ENCODE measurements around the gene ITGB1BP1. TPM values are rescaled to one million over a fixed set of nuclear protein-coding genes. Genes with fewer than 3 reads are reported as not detected.

ITGB1BP1 gene
- total RNA-seq, 1 donor from 2014 or later = 53.8 TPM

GRCh38 chr2:9422321-9423099 is 818 bp downstream of the ITGB1BP1 start:
- H3K4me1 ChIP-seq = peaks cover 59% of the 10 kb centered on the region
- H3K9me3 ChIP-seq = no peaks in the 10 kb centered on the region
- intact Hi-C loops (cut with DNase I) = no loop called here
- TF ChIP-seq CTCF (IDR thresholded peaks at IDR 0.05) = no peak
- peak in 1 of 2 donors; percentile 29 for TF ChIP-seq POLR2AphosphoS5 (IDR thresholded peaks at IDR 0.05; ENCODE audit: insufficient read depth in 1 of 2, low read depth in 1 of 2)
- no peak for DNase-seq (ENCODE audit: extremely low spot score in 2 of 2)
- no peaks in the 10 kb centered on the region for H3K27me3 ChIP-seq
- peak overlapping the region; percentile 94 for H3K27ac ChIP-seq
- peak overlapping the region; percentile 67 to 72 for H3K4me3 ChIP-seq
- H3K36me3 ChIP-seq = peaks cover 0 to 10% of the 10 kb centered on the region in 2 donors

GRCh38 chr2:9420495-9420894 is 2.8 kb downstream of the ITGB1BP1 start:
- H3K4me1 ChIP-seq = peaks cover 77% of the 10 kb centered on the region
- no peaks in the 10 kb centered on the region for H3K27me3 ChIP-seq
- intact Hi-C loops (cut with DNase I) = no loop called here
- peaks cover 0 to 16% of the 10 kb centered on the region in 2 donors for H3K36me3 ChIP-seq
- TF ChIP-seq CTCF (IDR thresholded peaks at IDR 0.05) = no peak
- TF ChIP-seq POLR2A (IDR thresholded peaks at IDR 0.05) = no peak
- no peak for TF ChIP-seq POLR2AphosphoS5 (IDR thresholded peaks at IDR 0.05; ENCODE audit: insufficient read depth in 1 of 2, low read depth in 1 of 2)
- H3K4me3 ChIP-seq = peak overlapping the region in 1 of 2 donors; percentile 14
- no peaks in the 10 kb centered on the region for H3K9me3 ChIP-seq
- no peak for DNase-seq (ENCODE audit: extremely low spot score in 2 of 2)
- H3K27ac ChIP-seq = peak overlapping the region; percentile 25

DNA sequence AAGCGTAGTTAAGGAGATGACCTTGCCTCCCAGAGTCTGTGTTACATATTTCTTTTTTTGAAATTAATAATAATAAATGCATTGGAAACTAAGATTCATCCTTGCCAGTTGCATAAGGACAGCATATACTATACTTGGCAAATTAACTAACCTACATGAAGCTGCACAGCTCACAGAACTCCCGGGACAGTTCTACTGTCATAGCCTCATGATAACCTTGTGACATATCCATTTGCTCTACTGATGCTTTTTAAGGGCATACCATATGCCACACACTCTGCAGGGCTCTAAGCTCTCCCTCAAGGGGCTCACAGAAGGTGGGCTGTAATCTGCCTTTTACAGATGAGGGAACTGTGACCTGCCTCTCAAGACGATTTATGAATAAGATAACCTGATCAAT is 3.8 kb downstream of the ITGB1BP1 start:
- H3K4me3 ChIP-seq = no peak overlapping the region
- H3K27ac ChIP-seq = no peak overlapping the region
- peaks cover 0 to 16% of the 10 kb centered on the region in 2 donors for H3K36me3 ChIP-seq
- TF ChIP-seq POLR2A (IDR thresholded peaks at IDR 0.05) (no peak), POLR2AphosphoS5 (IDR thresholded peaks at IDR 0.05; ENCODE audit: insufficient read depth in 1 of 2, low read depth in 1 of 2) (no peak), CTCF (IDR thresholded peaks at IDR 0.05) (no peak)
- H3K4me1 ChIP-seq = peaks cover 71% of the 10 kb centered on the region
- no peaks in the 10 kb centered on the region for H3K27me3 ChIP-seq
- no peak for DNase-seq (ENCODE audit: extremely low spot score in 2 of 2)
- intact Hi-C loops (cut with DNase I) = no loop called here
- no peaks in the 10 kb centered on the region for H3K9me3 ChIP-seq

DNA sequence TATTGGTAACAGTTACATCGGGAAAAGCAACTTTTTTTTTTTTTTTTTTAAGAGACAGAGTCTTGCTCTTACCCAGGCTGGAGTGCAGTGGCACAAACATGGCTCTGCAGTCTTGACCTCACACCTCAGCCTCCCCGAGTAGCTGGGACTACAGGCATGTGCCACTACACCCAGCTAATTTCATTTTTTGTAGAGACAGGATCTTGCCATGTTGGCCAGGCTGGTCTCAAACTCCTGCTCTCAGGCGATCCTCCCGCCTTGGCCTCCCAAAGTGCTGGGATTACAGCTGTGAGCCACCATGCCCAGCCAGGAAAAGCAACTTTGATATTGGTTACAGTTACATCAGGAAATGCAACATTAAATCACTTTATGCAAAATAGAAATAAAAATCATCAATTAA is 4.6 kb downstream of the ITGB1BP1 start:
- no peak overlapping the region for H3K4me3 ChIP-seq
- TF ChIP-seq POLR2A (IDR thresholded peaks at IDR 0.05) (no peak), POLR2AphosphoS5 (IDR thresholded peaks at IDR 0.05; ENCODE audit: insufficient read depth in 1 of 2, low read depth in 1 of 2) (no peak), CTCF (IDR thresholded peaks at IDR 0.05) (no peak)
- H3K27ac ChIP-seq = peak overlapping the region; percentile 17
- no peaks in the 10 kb centered on the region for H3K9me3 ChIP-seq
- no peak for DNase-seq (ENCODE audit: extremely low spot score in 2 of 2)
- no peaks in the 10 kb centered on the region for H3K27me3 ChIP-seq
- H3K4me1 ChIP-seq = peaks cover 64% of the 10 kb centered on the region
- H3K36me3 ChIP-seq = peaks cover 0 to 16% of the 10 kb centered on the region in 2 donors
- intact Hi-C loops (cut with DNase I) = no loop called here

GRCh38 chr2:9417725-9418124 is 5.6 kb downstream of the ITGB1BP1 start:
- H3K4me3 ChIP-seq = no peak overlapping the region
- peaks cover 0 to 16% of the 10 kb centered on the region in 2 donors for H3K36me3 ChIP-seq
- no peaks in the 10 kb centered on the region for H3K27me3 ChIP-seq
- no peak overlapping the region for H3K27ac ChIP-seq
- H3K9me3 ChIP-seq = no peaks in the 10 kb centered on the region
- peaks cover 64% of the 10 kb centered on the region for H3K4me1 ChIP-seq
- TF ChIP-seq CTCF (IDR thresholded peaks at IDR 0.05) (no peak), POLR2A (IDR thresholded peaks at IDR 0.05) (no peak), POLR2AphosphoS5 (IDR thresholded peaks at IDR 0.05; ENCODE audit: insufficient read depth in 1 of 2, low read depth in 1 of 2) (no peak)
- intact Hi-C loops (cut with DNase I) = no loop called here
- no peak for DNase-seq (ENCODE audit: extremely low spot score in 2 of 2)

All from vagina (tissue), 2 donors.